Endothelial cell of umbilical vein (primary cell): Measurements from ENCODE around the gene C1QTNF7.

Experiments used
- FOS ChIP-seq: IDR thresholded peaks from 2 replicates; pipeline ENCODE4 v1.6.1; 2011; ENCODE audit warnings: mild to moderate bottlenecking, low read length, moderate library complexity, borderline replicate concordance; ENCODE audit not compliant: insufficient read depth
- GATA2 ChIP-seq: IDR thresholded peaks from 2 replicates; pipeline ENCODE4 v1.7.0; 2011; ENCODE audit warnings: low read depth, mild to moderate bottlenecking, moderate library complexity, mixed read lengths, low read length; ENCODE audit not compliant: insufficient read length, insufficient read depth
- POLR2A ChIP-seq: IDR thresholded peaks from 2 replicates; pipeline ENCODE4 v1.6.1; 2012; ENCODE audit warnings: low read depth, mild to moderate bottlenecking, control low read depth, low read length
- POLR2AphosphoS5 ChIP-seq: IDR thresholded peaks from 2 replicates; pipeline ENCODE4 v1.6.1; 2012; ENCODE audit warnings: low read depth, mild to moderate bottlenecking, control low read depth, low read length, moderate library complexity; ENCODE audit not compliant: insufficient read depth
- TF ChIP-seq, protein P1 (sequence below), 2 donors: IDR thresholded peaks; 1 replicate in 1 of 2; 2 replicates in 1 of 2; pipeline ENCODE4 v1.5.1; 2011; ENCODE audit warnings: low read length in 2 of 2, mild to moderate bottlenecking in 2 of 2, moderate library complexity in 2 of 2, control low read depth in 1 of 2, inconsistent platforms in 1 of 2, low read depth in 1 of 2; ENCODE audit not compliant: insufficient read depth in 1 of 2; ENCODE audit errors: extremely low read depth in 1 of 2
- TF ChIP-seq, protein P2 (sequence below): IDR thresholded peaks from 2 replicates; pipeline ENCODE4 v1.6.1; 2011; ENCODE audit not compliant: insufficient read depth, insufficient read length

DNA sequence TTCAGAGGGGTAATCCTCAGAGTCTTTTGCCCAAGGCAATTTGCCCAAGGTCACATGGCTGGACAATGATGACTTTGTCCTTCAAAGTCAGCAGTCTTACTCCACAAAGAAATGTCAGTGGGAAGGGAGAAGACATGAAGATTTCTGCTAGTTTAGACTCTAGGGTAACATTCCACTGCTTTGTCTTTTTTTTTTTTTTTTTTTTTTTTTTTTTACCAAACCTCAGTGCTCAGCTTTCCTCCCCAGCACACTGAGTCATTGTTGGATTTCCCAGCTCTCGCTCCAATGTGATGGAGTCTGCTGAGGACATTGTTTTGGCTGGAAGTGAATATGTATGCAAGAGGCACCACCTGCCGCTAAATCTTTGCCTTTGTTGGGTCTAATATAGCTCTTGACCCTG is 7.2 kb upstream of the C1QTNF7 start:
- TF ChIP-seq, protein P1, sequence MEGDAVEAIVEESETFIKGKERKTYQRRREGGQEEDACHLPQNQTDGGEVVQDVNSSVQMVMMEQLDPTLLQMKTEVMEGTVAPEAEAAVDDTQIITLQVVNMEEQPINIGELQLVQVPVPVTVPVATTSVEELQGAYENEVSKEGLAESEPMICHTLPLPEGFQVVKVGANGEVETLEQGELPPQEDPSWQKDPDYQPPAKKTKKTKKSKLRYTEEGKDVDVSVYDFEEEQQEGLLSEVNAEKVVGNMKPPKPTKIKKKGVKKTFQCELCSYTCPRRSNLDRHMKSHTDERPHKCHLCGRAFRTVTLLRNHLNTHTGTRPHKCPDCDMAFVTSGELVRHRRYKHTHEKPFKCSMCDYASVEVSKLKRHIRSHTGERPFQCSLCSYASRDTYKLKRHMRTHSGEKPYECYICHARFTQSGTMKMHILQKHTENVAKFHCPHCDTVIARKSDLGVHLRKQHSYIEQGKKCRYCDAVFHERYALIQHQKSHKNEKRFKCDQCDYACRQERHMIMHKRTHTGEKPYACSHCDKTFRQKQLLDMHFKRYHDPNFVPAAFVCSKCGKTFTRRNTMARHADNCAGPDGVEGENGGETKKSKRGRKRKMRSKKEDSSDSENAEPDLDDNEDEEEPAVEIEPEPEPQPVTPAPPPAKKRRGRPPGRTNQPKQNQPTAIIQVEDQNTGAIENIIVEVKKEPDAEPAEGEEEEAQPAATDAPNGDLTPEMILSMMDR (IDR thresholded peaks at IDR 0.05; ENCODE audit: extremely low read depth in 1 of 2, insufficient read depth in 1 of 2, low read depth in 1 of 2, low read length in 2 of 2) = no peak
- TF ChIP-seq GATA2 = no peak
- TF ChIP-seq POLR2AphosphoS5 = no peak
- TF ChIP-seq FOS = no peak
- TF ChIP-seq, protein P2, sequence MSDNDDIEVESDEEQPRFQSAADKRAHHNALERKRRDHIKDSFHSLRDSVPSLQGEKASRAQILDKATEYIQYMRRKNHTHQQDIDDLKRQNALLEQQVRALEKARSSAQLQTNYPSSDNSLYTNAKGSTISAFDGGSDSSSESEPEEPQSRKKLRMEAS = no peak
- no peak for TF ChIP-seq POLR2A
